DND-41 (cell line): ENCODE results near the gene PDE6G.

Source experiments
- EZH2 ChIP-seq: IDR thresholded peaks from 3 replicates; pipeline ENCODE4 v1.6.1; 2012; ENCODE audit warnings: borderline replicate concordance, low read depth, mild to moderate bottlenecking, moderate library complexity, low read length, inconsistent platforms; ENCODE audit not compliant: severe bottlenecking
- TF ChIP-seq, protein P1 (sequence below): IDR thresholded peaks from 2 replicates; pipeline ENCODE4 v1.5.1; 2012; ENCODE audit warnings: borderline replicate concordance, low read length, moderate library complexity, mild to moderate bottlenecking; ENCODE audit not compliant: poor library complexity, severe bottlenecking; ENCODE audit errors: extremely low read depth

DNA sequence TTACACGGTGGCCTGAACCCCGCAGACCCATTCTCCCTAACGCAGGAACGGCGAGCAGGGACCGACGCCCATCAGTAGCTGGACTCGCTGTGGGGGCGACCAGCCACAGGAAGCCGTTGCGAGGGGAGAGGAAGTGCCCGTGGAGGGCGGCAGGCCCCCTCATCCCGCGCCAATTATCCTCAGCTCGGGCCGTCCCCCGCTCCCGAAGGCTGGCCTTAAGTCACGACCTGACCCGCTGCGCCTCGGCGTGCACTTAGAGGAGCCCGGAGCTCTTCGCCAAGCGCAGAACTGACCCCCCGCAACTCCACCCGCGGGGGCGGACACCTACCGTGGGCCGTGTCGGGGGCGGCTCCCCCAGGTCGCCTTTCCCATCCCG lies 26.9 kb upstream of the PDE6G start:
- TF ChIP-seq EZH2, result no peak
- TF ChIP-seq, protein P1, sequence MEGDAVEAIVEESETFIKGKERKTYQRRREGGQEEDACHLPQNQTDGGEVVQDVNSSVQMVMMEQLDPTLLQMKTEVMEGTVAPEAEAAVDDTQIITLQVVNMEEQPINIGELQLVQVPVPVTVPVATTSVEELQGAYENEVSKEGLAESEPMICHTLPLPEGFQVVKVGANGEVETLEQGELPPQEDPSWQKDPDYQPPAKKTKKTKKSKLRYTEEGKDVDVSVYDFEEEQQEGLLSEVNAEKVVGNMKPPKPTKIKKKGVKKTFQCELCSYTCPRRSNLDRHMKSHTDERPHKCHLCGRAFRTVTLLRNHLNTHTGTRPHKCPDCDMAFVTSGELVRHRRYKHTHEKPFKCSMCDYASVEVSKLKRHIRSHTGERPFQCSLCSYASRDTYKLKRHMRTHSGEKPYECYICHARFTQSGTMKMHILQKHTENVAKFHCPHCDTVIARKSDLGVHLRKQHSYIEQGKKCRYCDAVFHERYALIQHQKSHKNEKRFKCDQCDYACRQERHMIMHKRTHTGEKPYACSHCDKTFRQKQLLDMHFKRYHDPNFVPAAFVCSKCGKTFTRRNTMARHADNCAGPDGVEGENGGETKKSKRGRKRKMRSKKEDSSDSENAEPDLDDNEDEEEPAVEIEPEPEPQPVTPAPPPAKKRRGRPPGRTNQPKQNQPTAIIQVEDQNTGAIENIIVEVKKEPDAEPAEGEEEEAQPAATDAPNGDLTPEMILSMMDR, result no peak
